Heart right ventricle (tissue), 16 donors: ENCODE data around the gene ADAMTS6. TPM values are rescaled to one million over a fixed set of nuclear protein-coding genes. Genes with fewer than 3 reads are reported as not detected.

Source experiments
- ATAC-seq, 8 donors: fragments of 200-7000 bp; cut with Tn5 transposase; one replicate each; pipeline ENCODE4 v1.9.1; 2020; ENCODE audit warnings: mild to moderate bottlenecking in 8 of 8, moderate library complexity in 8 of 8, moderate number of reproducible peaks in 1 of 8
- DNase-seq, 2 donors: peaks; one replicate each; pipeline ENCODE4 v3.0.0-alpha.2; 2020
- H3K27ac ChIP-seq, 10 donors: fragments of 200-600 bp; sonication (generic) in 2 of 10; one replicate each; pipeline versions ENCODE4 v1.5.0 to v1.8.0; 2020 to 2022; ENCODE audit warnings: mild to moderate bottlenecking in 3 of 10
- H3K27me3 ChIP-seq, 7 donors: fragments of 200-600 bp; one replicate each; pipeline ENCODE4 v1.8.0; 2021 to 2022; ENCODE audit warnings: mild to moderate bottlenecking in 2 of 7
- H3K36me3 ChIP-seq, 9 donors: fragments of 200-600 bp; sonication (generic) in 1 of 9; one replicate each; pipeline versions ENCODE4 v1.5.0 to v1.8.0; 2020 to 2022; ENCODE audit warnings: mild to moderate bottlenecking in 2 of 9
- H3K4me1 ChIP-seq, 9 donors: fragments of 200-600 bp; sonication (generic) in 1 of 9; one replicate each; pipeline versions ENCODE4 v1.5.0 to v1.8.0; 2020 to 2022; ENCODE audit warnings: mild to moderate bottlenecking in 4 of 9
- H3K4me3 ChIP-seq, 10 donors: fragments of 200-600 bp; sonication (generic) in 2 of 10; one replicate each; pipeline versions ENCODE4 v1.5.0 to v1.8.0; 2020 to 2022; ENCODE audit warnings: mild to moderate bottlenecking in 7 of 10, moderate library complexity in 2 of 10
- H3K9me3 ChIP-seq, 11 donors: fragments of 200-600 bp in 10 of 11; sonication (generic) in 2 of 11; one replicate each; pipeline versions ENCODE4 v1.5.0 to v1.8.0; 2013 to 2022; ENCODE audit warnings: mild to moderate bottlenecking in 2 of 11, control low read depth in 1 of 11, moderate library complexity in 1 of 11
- CTCF ChIP-seq, 9 donors: fragments of 200-600 bp; sonication (generic) in 2 of 9; IDR thresholded peaks; one replicate each; pipeline versions ENCODE4 v1.5.0 to v1.8.0; 2021 to 2022; ENCODE audit warnings: antibody characterized with exemption in 9 of 9, mild to moderate bottlenecking in 5 of 9, moderate library complexity in 1 of 9
- WGBS, 2 donors: extraction: QIAGEN DNeasy Blood & Tissue Kit; methylation state at CpG; one replicate each; pipeline ENCODE4 v1.1.7; 2013; ENCODE audit warnings: inconsistent platforms in 1 of 2; 5-methylcytosine and 5-hydroxymethylcytosine counted together
- intact Hi-C, 10 donors: fragments of 100-400 bp; cut with DNase I; formaldehyde crosslinking; loops; one replicate each; pipeline versions ENCODE4 v1.11.1 to v1.14.2; 2022
- long read RNA-seq, 3 donors: library from polyadenylated mRNA; unstranded; transcript quantifications; one replicate each; pipeline ENCODE4 v2.0.0, GENCODE V29; 2020 to 2021
- polyA plus RNA-seq, 2 donors: library from polyadenylated mRNA; stranded (reverse); fragments of 200-250 nt; gene quantifications; one replicate each; pipeline ENCODE4 v1.2.3, GENCODE V29; 2013
- total RNA-seq, 10 donors: library from RNA; stranded (reverse); fragmentation: NEBNext Ultra II Directional in 3 of 10; extraction: Animal tissue kit (Norgen Biotek cat#: 25700) in 3 of 10; gene quantifications; one replicate each; pipeline versions ENCODE4 v1.2.1 to v1.2.4, GENCODE V29; 2021 to 2023
- donor health status: Arrhythmogenic right ventricular cardiomyopathy.
- donor health status: ischemic (EF 13 %, LVEDD 7.1; RV severe dilation, severe dysfunction).
- donor health status: healthy with polysubstance abuse.
- donor health status: DM: no; HTN: yes; CAD: no.
- donor health status: DM: no; HTN: no; CAD: no.
- donor health status: ischemic (EF 25% LVEDD 6.9; RV normal size, moderate dysfunction).
- donor health status: ischemic (EF 25% LVEDD 5.7; RV mildly dilated, moderate dysfunction).
- donor health status: healthy.
- donor health status: DM: yes; HTN: yes; CAD: no.
- donor health status: Ischemic cardiomyopathy.
- donor health status: ischemic (EF 35%, LVEDD 5.7; RV mildly dilated, moderate dysfunction).
- donor health status: nonischemic (EF 11% LVEDD 7.7; RV severe dilation, severe dysfunction).
- donor health status: DM: yes; HTN: yes; CAD: no.
- donor health status: PGD.
- donor health status: ischemic (EF 29% LVEDD 5.4; RV normal size, mild dysfunction).
- donor health status: nonischemic (EF 23%, LVEDD 6.1; RV moderate dilation, normal function).

The ADAMTS6 gene
- total RNA-seq = 1 to 10 TPM in 8 of 10 donors, under 1 TPM in 2; 0.85 to 4.1 (median 2.7) TPM
- 1 to 10 TPM in 1 of 2 donors, under 1 TPM in 1; 0.25 to 1.0 TPM for polyA plus RNA-seq
- long read RNA-seq, donor 1 = 0 reads
- long read RNA-seq, donor 2, partial matches to known transcripts = 0 of 1 reads
- long read RNA-seq, donor 2, other reads (novel, unspliced or antisense) = 1 of 1 reads
- long read RNA-seq, donor 3 = 0 reads

- DNase-seq (peak; percentile 87 to 95), ATAC-seq (peak; percentile 93 to 97 (median 96))
- TF ChIP-seq CTCF (IDR thresholded peaks at IDR 0.05) = no peak
- H3K27me3 ChIP-seq = no peaks in the 10 kb centered on the region
- H3K4me3 ChIP-seq = peak within 1 kb of the TSS; percentile 44 to 73 (median 60)
- H3K27ac ChIP-seq = peak within 1 kb of the TSS; percentile 55 to 95 (median 88)
- no peaks in the 10 kb centered on the region for H3K9me3 ChIP-seq
- H3K36me3 ChIP-seq = no peaks in the 10 kb centered on the region
- WGBS, 2 donors = 0% methylated on average over 12 of the region's 12 CpGs
- intact Hi-C loops = loop anchor here (1.0 to 10.0 kb wide), 20 partner anchors 267 to 847 kb away; no protein-coding TSS in a partner anchor
- peaks cover 0 to 23% (median 14%) of the 10 kb centered on the region in 9 donors for H3K4me1 ChIP-seq
Measured at GRCh38 chr5:65481635-65482295, at the start of gene ADAMTS6. TSS of gene ADAMTS6 (minus strand) at chr5:65481920. CDS start at chr5:65473673, 8,247 bp downstream.

DNA sequence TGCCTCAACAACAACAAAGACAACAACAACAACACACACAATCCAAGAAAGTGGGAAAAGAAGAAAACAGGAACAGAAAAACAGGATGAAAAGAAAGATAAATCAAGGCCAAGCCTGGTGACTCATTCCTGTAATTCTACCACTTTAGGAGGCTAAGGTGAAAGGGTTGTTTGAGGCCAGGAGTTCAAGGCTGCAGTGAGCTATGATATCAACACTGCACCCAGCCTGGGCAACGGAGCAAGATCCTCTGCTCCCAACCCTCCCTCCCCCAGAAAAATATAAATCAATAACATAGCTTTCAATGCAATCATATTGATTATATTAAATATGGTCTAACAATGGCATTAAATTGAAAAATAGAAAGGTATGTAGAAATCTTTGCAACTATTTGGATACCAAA is 49.2 kb upstream of the ADAMTS6 start:
- no peaks in the 10 kb centered on the region for H3K4me1 ChIP-seq
- intact Hi-C loops = no loop called here
- no peaks in the 10 kb centered on the region for H3K36me3 ChIP-seq
- no peak for DNase-seq
- no peaks in the 10 kb centered on the region for H3K9me3 ChIP-seq
- H3K4me3 ChIP-seq = no peak overlapping the region
- H3K27ac ChIP-seq = no peak overlapping the region
- TF ChIP-seq CTCF (IDR thresholded peaks at IDR 0.05) = no peak
- no peak for ATAC-seq
- H3K27me3 ChIP-seq = no peaks in the 10 kb centered on the region
- WGBS, 2 donors = 95 to 97% methylated on average over 1 of the region's 1 CpG

GRCh38 chr5:65525726-65526125 is 44.0 kb upstream of the ADAMTS6 start:
- Histone ChIP-seq H3K9me3 (no peaks in the 10 kb centered on the region), H3K4me3 (no peak overlapping the region), H3K36me3 (peaks cover 0 to 7% (median 0%) of the 10 kb centered on the region in 9 donors), H3K27me3 (no peaks in the 10 kb centered on the region), H3K4me1 (no peaks in the 10 kb centered on the region), H3K27ac (no peak overlapping the region)
- ATAC-seq (no peak), DNase-seq (no peak)
- 91 to 95% methylated on average over 3 of the region's 3 CpGs for WGBS, 2 donors
- TF ChIP-seq CTCF (IDR thresholded peaks at IDR 0.05) = no peak
- intact Hi-C loops = no loop called here

DNA sequence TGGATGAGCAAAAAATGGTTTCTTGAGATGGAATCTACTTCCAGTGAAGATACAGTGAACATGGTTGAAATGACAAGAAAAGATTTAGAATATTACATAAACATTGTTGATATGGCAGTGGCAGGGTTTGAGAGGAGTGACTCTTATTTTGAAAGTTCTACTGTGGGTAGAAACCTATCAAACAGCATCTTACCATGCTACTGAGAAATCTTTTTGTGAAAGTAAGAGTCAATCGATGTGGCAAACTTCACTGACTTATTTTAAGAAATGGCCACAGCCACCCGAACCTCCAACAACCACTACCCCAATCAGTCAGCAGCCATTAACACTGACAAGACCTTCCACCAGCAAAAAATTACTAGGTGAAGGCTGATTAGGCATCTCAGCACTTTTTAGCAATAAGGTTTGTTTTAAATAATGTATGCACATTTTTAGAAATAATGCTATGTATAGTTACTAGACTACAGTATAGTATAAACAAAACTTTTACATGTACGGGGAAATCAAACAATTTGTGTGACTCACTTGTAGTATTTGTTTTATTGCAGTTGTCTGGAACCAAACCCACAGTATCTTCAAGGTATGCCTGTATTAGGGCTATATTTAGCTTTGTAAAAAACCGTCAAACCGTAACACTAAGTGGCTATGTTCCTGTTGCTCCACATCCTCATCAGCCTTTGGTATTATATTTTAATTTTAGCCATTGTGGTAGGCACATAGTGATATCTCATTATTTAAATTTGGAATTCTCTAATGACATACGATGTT is 30.6 kb upstream of the ADAMTS6 start:
- Histone ChIP-seq H3K36me3 (no peaks in the 10 kb centered on the region), H3K4me3 (no peak overlapping the region), H3K9me3 (no peaks in the 10 kb centered on the region), H3K4me1 (no peaks in the 10 kb centered on the region), H3K27ac (no peak overlapping the region), H3K27me3 (no peaks in the 10 kb centered on the region)
- intact Hi-C loops = no loop called here
- TF ChIP-seq CTCF (IDR thresholded peaks at IDR 0.05) = no peak
- WGBS, 2 donors = 64 to 68% methylated on average over 6 of the region's 6 CpGs
- no peak for DNase-seq
- no peak for ATAC-seq
